NCI-H1694 (cell line): ENCODE results near the gene FAM184B.
A peak's percentile ranks its signal among the peaks of the same experiment; 100 is the strongest.

Source experiments
- DNase-seq: peaks from one replicate; lab custom pipeline; 2025; lab: John Stamatoyannopoulos, UW

FAM184B gene

GRCh38 chr4:17773135-17773698, 8.2 kb downstream of the FAM184B start:
- DNase-seq, result no peak

- no peak for DNase-seq
Observed at GRCh38 chr4:17771284-17771908, 10.0 kb downstream of the FAM184B start.

- DNase-seq, result no peak
Observed at GRCh38 chr4:17770845-17771244, 10.6 kb downstream of the FAM184B start.

- DNase-seq, result no peak
Observed at GRCh38 chr4:17769406-17770174, 11.8 kb downstream of the FAM184B start.

- DNase-seq, result no peak
Observed at GRCh38 chr4:17766826-17767458, 14.5 kb downstream of the FAM184B start.

- no peak for DNase-seq
Observed at GRCh38 chr4:17765514-17766286, 15.7 kb downstream of the FAM184B start.

- peak; percentile 83 for DNase-seq
Observed at GRCh38 chr4:17763931-17764330, 17.5 kb downstream of the FAM184B start.

GRCh38 chr4:17763416-17763815, 18.0 kb downstream of the FAM184B start:
- DNase-seq, result no peak

GRCh38 chr4:17762726-17763125, 18.7 kb downstream of the FAM184B start:
- DNase-seq, result peak; percentile 40

DNA sequence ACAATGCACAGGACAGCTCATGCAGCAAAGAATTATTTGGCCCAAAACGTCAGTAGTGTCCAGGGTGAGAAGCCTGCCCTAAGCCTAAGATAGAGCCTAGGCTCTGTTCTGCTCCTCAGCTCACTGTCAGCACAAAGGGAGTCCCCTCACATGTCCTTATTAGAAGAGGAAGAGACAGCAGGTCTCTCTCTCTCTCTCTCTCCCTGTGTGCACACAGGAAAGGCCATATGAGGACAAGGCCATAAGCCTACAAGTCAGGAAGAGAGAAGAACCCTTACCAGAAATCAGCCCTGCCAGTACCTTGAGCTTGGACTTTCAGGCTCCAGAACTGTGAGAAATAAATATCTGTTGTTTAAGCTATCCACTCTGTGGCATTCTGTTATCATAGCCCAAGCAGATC, 20.4 kb downstream of the FAM184B start:
- no peak for DNase-seq

DNA sequence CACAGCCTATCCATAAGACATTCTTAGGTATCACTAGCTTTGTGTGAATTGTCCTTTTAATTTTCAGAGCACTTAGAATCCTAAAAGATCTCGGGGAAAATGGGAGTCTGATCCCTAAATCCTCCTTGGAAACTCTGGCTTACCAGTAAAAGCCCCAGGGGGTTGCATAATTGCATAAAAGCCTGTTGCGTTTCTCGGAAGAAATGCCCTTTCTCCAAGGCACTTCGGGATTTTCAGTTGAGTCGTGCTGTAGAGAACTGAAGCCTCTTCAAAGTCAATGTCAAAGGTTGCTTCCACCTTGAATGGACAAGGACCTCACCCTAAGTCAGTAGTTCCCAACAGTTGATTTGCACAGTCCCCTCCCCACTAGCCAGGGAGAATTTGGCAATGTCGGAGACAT, 20.8 kb downstream of the FAM184B start:
- DNase-seq, result no peak

- peak; percentile 43 for DNase-seq
Observed at GRCh38 chr4:17758485-17758884, 22.9 kb downstream of the FAM184B start.

DNA sequence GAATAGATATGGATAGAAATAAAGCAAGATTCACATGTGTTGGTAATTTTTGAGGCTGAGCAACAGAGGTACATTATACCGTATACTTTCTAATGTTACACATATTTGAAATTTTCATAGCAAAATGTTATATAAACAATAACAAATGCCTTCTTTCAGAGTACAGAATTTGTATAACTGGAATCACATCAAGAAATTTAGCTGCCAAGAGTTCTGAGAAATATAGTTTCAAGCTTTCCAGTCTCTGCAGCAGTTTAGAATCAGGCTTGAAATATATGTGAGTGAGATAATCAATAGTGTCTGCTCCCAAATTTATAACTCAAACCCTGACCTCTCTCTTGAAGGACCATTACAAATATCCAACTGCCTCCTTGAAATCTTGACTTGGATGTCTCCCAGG, 23.8 kb downstream of the FAM184B start:
- no peak for DNase-seq

GRCh38 chr4:17753646-17754045, 27.8 kb downstream of the FAM184B start:
- DNase-seq, result no peak

GRCh38 chr4:17740702-17741101, 40.7 kb downstream of the FAM184B start:
- DNase-seq, result no peak

DNA sequence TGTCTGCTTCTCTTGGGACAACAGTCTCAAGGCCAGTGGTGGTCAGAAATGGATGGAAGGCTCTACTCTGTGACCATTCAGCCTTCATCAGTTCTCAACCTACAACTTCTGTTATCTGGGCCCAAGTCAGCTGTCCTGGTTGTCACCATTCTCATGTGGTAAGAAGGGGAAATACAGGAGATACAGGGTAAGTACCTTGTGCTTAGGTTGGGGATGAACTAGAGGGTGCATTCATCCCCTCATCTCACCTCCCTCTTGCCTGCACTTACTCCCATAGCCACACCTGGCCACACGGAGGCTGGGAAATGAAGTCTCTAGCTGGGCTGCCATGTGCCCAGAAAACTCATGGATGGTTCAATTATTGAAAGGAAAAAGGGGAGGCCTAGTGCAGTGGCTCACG, 44.9 kb downstream of the FAM184B start:
- no peak for DNase-seq

- no peak for DNase-seq
Observed at GRCh38 chr4:17726911-17727310, 54.5 kb downstream of the FAM184B start.

- DNase-seq, result no peak
Observed at GRCh38 chr4:17723648-17724047, 57.8 kb downstream of the FAM184B start.

GRCh38 chr4:17722356-17722700, 59.1 kb downstream of the FAM184B start:
- DNase-seq, result peak; percentile 25

DNA sequence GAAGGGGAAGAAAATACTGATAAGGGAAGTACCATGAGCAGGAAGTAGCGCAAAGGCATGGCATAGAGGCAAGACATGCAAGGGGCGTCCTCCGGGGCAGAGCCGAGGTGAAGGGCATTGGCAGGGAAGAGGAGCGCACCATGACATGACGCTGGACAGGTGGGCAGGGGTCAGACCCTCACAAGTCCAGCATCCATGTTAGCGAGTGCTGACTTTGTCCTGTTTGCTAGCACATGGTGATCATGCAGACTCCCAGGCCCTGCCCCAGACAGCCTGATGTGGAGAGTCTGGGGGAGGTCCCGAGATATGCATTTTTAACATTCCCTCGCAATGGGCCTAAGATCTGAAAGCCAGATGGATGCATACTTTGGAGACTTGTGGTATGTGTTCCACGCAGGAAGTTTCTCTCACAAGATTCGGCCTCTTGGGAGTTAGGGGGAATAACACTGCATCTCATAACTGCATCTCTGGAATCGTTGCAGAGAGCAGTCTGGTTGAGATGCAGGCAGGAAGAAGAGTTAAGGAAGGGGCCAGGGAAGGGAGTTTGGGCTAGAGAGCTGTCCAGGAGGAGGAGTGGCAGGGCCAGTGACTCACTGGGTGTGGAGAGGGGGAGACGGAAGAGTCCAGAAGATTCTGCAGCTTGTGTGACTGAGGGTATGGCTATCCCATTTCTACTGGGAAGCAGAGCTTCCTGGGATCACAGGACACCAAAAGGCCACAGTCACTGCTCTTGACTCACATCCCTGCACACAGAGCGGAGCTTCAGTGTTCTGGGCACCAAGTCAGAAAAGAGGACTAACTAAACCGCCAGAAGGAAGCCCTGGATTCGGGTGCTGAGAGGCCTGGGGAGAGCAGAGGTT, 59.7 kb downstream of the FAM184B start:
- DNase-seq, result no peak

DNA sequence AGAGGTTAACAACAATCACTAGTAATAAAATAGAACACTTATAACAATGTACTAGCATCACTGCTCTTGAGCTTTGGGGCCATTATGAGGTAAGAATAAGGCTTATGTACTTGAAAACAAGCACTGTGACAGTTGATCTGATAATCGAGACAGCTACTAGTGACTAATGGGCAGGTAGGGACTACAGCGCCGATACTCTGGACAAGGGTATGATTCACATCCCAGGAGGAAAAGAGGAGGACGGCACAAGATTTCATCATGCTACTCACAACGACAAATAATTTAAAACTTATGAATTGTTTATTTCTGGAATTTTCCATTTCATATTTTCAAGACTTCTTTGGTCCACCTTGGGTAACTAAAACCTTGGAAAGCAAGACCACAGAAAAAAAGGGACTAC, 62.3 kb downstream of the FAM184B start:
- DNase-seq, result no peak
